ENCODE measurements around the gene PKN3. TPM values are rescaled to one million over a fixed set of nuclear protein-coding genes. Genes with fewer than 3 reads are reported as not detected.

The PKN3 gene
- total and polyA plus RNA-seq, 2 of the 13 experiments (the other 11 are each of a cell fraction or from before 2014, with no cell fraction given): 10.5 to 13.2 TPM

- no peak for TF ChIP-seq RERE (CRISPR knock-in tag; IDR thresholded peaks at IDR 0.05; ENCODE audit: low read depth)
- TF ChIP-seq GATA4 (IDR thresholded peaks at IDR 0.05; ENCODE audit: borderline replicate concordance, low read depth): peak; percentile 34; the same call in 1 of the 2 replicates
- no peak for TF ChIP-seq ZNF451 (CRISPR knock-in tag; IDR thresholded peaks at IDR 0.05)
- no peak for TF ChIP-seq ZBTB10 (CRISPR knock-in tag; IDR thresholded peaks at IDR 0.05; ENCODE audit: borderline replicate concordance)
- peak; percentile 68 for TF ChIP-seq HOXA3 (CRISPR knock-in tag; IDR thresholded peaks at IDR 0.05)
- TF ChIP-seq SP2 (CRISPR knock-in tag; IDR thresholded peaks at IDR 0.05): peak; percentile 94
- TF ChIP-seq PHB2 (IDR thresholded peaks at IDR 0.05; ENCODE audit: partially characterized antibody): no peak
- TF ChIP-seq ETV5 (CRISPR knock-in tag; IDR thresholded peaks at IDR 0.05; ENCODE audit: borderline replicate concordance): peak; percentile 17; the same call in 1 of the 2 replicates
- peak; percentile 23; the same call in 1 of the 2 replicates for TF ChIP-seq ZBTB38 (CRISPR knock-in tag; IDR thresholded peaks at IDR 0.05)
- TF ChIP-seq PHF21A (CRISPR knock-in tag; IDR thresholded peaks at IDR 0.05): peak; percentile 55; the same call in 1 of the 2 replicates
- 0 out of 2 replicates have a peak, but pooled peaks have one; percentile 42 for TF ChIP-seq ZSCAN25 (CRISPR knock-in tag; IDR thresholded peaks at IDR 0.05)
- peak; percentile 78; the same call in 1 of the 2 replicates for TF ChIP-seq ZNF337 (CRISPR knock-in tag; IDR thresholded peaks at IDR 0.05; ENCODE audit: borderline replicate concordance, low read depth)
- TF ChIP-seq TFAP4 (IDR thresholded peaks at IDR 0.05; ENCODE audit: borderline replicate concordance, low read depth): peak; percentile 74; the same call in 1 of the 2 replicates
- TF ChIP-seq ELF4 (CRISPR knock-in tag; IDR thresholded peaks at IDR 0.05; ENCODE audit: borderline replicate concordance): peak; percentile 35; the same call in 1 of the 2 replicates
- TF ChIP-seq ZNF441 (CRISPR knock-in tag; IDR thresholded peaks at IDR 0.05; ENCODE audit: borderline replicate concordance): no peak
- peak; percentile 79; the same call in 1 of the 2 replicates for TF ChIP-seq MTERF4 (CRISPR knock-in tag; IDR thresholded peaks at IDR 0.05)
- TF ChIP-seq ZNF160 (CRISPR knock-in tag; IDR thresholded peaks at IDR 0.05): no peak
- 0 out of 2 replicates have a peak, but pooled peaks have one; percentile 47 for TF ChIP-seq ZNF430 (CRISPR knock-in tag; IDR thresholded peaks at IDR 0.05)
These were observed 21.8 kb downstream of the PKN3 start, which contains the start of gene ZDHHC12 (continued) for GRCh38 chr9:128723866-128724743.
